Peyer's patch (tissue), 4 donors: Measurements from ENCODE around the gene ILDR1.

Experiments
- POLR2A ChIP-seq, 2 donors: fragments of 450-650 bp; IDR thresholded peaks; one replicate each; pipeline ENCODE4 v1.5.1; 2017; ENCODE audit warnings: antibody characterized with exemption in 2 of 2, mild to moderate bottlenecking in 2 of 2, moderate library complexity in 2 of 2
- TF ChIP-seq, protein P1 (sequence below), 6 experiments: fragments of 450-650 bp in 4 of 6; fragments of 200-600 bp in 2 of 6; sonication (generic) in 1 of 6; IDR thresholded peaks; one replicate each; pipeline ENCODE4 v1.5.1; 2017 to 2019; ENCODE audit warnings: antibody characterized with exemption in 6 of 6, mild to moderate bottlenecking in 3 of 6, moderate library complexity in 1 of 6

DNA sequence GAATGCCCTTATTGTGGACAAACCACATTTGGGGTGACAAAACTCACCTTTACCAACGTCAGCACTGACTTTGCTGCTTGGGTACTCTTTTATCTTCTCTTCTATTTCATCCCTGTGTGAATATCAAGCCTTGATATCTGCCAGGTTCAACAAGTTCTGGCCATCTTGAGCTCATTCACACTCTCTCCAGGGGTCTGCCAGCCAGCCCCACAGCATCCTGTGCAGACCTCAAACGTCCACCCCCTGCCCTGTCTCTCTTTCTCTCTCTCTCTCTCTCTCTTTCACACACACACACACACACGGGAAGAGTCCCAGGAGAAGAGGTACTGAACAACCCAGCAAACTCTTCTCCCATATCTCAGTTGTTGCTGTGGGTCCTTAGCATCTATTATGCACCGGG lies 10.7 kb downstream of the ILDR1 start:
- TF ChIP-seq, protein P1, sequence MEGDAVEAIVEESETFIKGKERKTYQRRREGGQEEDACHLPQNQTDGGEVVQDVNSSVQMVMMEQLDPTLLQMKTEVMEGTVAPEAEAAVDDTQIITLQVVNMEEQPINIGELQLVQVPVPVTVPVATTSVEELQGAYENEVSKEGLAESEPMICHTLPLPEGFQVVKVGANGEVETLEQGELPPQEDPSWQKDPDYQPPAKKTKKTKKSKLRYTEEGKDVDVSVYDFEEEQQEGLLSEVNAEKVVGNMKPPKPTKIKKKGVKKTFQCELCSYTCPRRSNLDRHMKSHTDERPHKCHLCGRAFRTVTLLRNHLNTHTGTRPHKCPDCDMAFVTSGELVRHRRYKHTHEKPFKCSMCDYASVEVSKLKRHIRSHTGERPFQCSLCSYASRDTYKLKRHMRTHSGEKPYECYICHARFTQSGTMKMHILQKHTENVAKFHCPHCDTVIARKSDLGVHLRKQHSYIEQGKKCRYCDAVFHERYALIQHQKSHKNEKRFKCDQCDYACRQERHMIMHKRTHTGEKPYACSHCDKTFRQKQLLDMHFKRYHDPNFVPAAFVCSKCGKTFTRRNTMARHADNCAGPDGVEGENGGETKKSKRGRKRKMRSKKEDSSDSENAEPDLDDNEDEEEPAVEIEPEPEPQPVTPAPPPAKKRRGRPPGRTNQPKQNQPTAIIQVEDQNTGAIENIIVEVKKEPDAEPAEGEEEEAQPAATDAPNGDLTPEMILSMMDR (IDR thresholded peaks at IDR 0.05): no peak
- TF ChIP-seq POLR2A (IDR thresholded peaks at IDR 0.05): no peak
